DND-41 (cell line): ENCODE data around the gene GRAMD2B.

Experiments
- EZH2 ChIP-seq: IDR thresholded peaks from 3 replicates; pipeline ENCODE4 v1.6.1; 2012; ENCODE audit warnings: borderline replicate concordance, low read depth, mild to moderate bottlenecking, moderate library complexity, low read length, inconsistent platforms; ENCODE audit not compliant: severe bottlenecking
- TF ChIP-seq, protein P1 (sequence below): IDR thresholded peaks from 2 replicates; pipeline ENCODE4 v1.5.1; 2012; ENCODE audit warnings: borderline replicate concordance, low read length, moderate library complexity, mild to moderate bottlenecking; ENCODE audit not compliant: poor library complexity, severe bottlenecking; ENCODE audit errors: extremely low read depth

DNA sequence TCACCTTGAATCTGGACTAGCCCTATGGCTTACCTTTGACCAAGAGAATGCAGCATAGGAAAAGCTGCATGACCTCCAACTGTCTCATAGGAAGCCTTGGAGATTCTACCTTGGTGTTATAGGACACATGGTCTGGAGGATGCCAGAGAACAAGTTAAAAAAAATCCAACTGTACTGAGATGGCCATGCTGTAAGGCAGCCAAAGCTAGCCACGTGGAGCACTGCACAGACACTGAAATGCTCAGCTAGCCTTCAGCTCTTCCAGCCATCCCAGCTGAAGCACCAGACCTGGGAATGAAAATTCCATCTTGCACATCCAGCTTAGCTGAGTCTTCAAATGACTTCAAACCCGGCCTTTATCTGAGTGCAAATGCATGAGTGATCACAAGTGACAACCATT is 6.0 kb upstream of the GRAMD2B start:
- TF ChIP-seq EZH2: no peak
- TF ChIP-seq, protein P1, sequence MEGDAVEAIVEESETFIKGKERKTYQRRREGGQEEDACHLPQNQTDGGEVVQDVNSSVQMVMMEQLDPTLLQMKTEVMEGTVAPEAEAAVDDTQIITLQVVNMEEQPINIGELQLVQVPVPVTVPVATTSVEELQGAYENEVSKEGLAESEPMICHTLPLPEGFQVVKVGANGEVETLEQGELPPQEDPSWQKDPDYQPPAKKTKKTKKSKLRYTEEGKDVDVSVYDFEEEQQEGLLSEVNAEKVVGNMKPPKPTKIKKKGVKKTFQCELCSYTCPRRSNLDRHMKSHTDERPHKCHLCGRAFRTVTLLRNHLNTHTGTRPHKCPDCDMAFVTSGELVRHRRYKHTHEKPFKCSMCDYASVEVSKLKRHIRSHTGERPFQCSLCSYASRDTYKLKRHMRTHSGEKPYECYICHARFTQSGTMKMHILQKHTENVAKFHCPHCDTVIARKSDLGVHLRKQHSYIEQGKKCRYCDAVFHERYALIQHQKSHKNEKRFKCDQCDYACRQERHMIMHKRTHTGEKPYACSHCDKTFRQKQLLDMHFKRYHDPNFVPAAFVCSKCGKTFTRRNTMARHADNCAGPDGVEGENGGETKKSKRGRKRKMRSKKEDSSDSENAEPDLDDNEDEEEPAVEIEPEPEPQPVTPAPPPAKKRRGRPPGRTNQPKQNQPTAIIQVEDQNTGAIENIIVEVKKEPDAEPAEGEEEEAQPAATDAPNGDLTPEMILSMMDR: no peak
